ENCODE results near the gene GRIP2.

- TF ChIP-seq, protein P1, sequence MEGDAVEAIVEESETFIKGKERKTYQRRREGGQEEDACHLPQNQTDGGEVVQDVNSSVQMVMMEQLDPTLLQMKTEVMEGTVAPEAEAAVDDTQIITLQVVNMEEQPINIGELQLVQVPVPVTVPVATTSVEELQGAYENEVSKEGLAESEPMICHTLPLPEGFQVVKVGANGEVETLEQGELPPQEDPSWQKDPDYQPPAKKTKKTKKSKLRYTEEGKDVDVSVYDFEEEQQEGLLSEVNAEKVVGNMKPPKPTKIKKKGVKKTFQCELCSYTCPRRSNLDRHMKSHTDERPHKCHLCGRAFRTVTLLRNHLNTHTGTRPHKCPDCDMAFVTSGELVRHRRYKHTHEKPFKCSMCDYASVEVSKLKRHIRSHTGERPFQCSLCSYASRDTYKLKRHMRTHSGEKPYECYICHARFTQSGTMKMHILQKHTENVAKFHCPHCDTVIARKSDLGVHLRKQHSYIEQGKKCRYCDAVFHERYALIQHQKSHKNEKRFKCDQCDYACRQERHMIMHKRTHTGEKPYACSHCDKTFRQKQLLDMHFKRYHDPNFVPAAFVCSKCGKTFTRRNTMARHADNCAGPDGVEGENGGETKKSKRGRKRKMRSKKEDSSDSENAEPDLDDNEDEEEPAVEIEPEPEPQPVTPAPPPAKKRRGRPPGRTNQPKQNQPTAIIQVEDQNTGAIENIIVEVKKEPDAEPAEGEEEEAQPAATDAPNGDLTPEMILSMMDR (IDR thresholded peaks at IDR 0.05), result no peak
- TF ChIP-seq EP300 (IDR thresholded peaks at IDR 0.05) (no peak), POLR2A (IDR thresholded peaks at IDR 0.05; ENCODE audit: low read depth) (no peak), POLR2AphosphoS5 (IDR thresholded peaks at IDR 0.05) (no peak)
Measured at GRCh38 chr3:14534516-14535191, 5.5 kb downstream of the GRIP2 start.

Measured in esophagus muscularis mucosa (tissue), 4 donors.